HL-60 (cell line): ENCODE measurements around the gene TRIM63.

ENCODE experiments used
- GABPA ChIP-seq: IDR thresholded peaks from 2 replicates; pipeline ENCODE4 v1.6.1; 2012; ENCODE audit warnings: low read depth
- POLR2AphosphoS5 ChIP-seq: IDR thresholded peaks from 2 replicates; pipeline ENCODE4 v1.6.1; 2012; ENCODE audit warnings: low read depth
- SPI1 ChIP-seq: IDR thresholded peaks from 2 replicates; pipeline ENCODE4 v1.6.1; 2012; ENCODE audit warnings: low read depth, mild to moderate bottlenecking, borderline replicate concordance
- TF ChIP-seq, protein P1 (sequence below): IDR thresholded peaks from one replicate; pipeline ENCODE4 v1.5.1; 2011; ENCODE audit warnings: low read length, control low read depth, inconsistent platforms; ENCODE audit not compliant: insufficient read depth

DNA sequence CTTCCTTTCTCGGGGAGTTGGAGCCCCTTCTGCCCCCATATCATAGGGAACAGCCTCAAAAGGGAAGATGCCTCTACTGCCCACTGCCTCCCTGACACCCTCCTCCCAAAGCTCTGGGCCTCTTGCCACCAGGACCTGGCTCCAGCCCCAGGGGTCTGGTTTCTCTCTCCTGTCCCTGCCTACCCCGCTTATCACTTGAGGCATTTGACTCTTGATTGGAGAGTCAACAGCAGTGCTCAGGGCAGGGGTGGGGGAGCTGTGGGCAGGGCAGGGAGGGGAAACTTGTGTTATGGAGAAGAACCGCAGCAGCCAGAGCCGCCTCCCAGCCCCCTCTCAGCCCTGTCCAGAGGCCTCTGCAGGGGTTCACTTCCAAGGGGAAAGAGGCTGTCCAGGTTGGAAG, 573 bp downstream of the TRIM63 start:
- TF ChIP-seq, protein P1, sequence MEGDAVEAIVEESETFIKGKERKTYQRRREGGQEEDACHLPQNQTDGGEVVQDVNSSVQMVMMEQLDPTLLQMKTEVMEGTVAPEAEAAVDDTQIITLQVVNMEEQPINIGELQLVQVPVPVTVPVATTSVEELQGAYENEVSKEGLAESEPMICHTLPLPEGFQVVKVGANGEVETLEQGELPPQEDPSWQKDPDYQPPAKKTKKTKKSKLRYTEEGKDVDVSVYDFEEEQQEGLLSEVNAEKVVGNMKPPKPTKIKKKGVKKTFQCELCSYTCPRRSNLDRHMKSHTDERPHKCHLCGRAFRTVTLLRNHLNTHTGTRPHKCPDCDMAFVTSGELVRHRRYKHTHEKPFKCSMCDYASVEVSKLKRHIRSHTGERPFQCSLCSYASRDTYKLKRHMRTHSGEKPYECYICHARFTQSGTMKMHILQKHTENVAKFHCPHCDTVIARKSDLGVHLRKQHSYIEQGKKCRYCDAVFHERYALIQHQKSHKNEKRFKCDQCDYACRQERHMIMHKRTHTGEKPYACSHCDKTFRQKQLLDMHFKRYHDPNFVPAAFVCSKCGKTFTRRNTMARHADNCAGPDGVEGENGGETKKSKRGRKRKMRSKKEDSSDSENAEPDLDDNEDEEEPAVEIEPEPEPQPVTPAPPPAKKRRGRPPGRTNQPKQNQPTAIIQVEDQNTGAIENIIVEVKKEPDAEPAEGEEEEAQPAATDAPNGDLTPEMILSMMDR, result no peak
- TF ChIP-seq SPI1, result no peak
- TF ChIP-seq GABPA, result no peak
- TF ChIP-seq POLR2AphosphoS5, result no peak
